ENCODE results near the gene CREB3L2.
"Not testable (repeated sequence)": the region's sequence is repeated elsewhere in the genome, so short reads cannot be mapped to it uniquely, and the experiment has no call there.

The CREB3L2 gene

GRCh38 chr7:137928626-137929025 lies 73.3 kb downstream of the CREB3L2 start:
- no peak for DNase-seq

GRCh38 chr7:137927386-137927785 lies 74.5 kb downstream of the CREB3L2 start:
- DNase-seq: no peak

DNA sequence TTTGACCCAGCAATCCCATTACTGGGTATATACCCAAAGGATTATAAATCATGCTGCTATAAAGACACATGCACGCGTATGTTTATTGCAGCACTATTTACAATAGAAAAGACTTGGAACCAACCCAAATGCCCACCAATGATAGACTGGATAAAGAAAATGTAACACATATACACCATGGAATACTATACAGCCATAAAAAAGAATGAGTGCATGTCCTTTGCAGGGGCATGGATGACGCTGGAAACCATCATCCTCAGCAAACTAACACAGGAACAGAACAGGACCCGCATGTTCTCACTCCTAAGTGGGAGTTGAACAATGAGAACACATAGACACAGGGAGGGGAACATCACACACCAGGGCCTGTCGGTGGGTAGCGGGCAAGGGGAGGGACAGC lies 75.7 kb downstream of the CREB3L2 start:
- DNase-seq: not testable (repeated sequence)

DNA sequence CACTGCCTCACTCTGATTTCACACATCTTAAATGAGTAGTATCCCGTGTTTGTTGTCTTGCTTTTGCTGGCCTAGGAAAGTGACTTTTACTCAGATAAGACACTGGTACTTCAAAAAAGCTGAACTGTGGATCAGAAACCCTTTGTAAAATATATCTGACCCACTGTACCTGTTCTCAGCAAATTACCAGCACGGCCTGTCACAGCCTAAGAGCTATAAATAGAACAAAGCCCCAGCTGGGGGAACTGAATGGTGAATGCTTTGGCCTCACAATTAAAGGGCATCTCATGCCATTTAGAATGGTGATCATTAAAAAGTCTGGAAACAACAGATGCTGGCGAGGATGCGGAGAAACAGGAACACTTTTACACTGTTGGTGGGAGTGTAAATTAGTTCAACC lies 76.1 kb downstream of the CREB3L2 start:
- DNase-seq: no peak

- no peak for DNase-seq
Observed at GRCh38 chr7:137925091-137925490, 76.8 kb downstream of the CREB3L2 start.

DNA sequence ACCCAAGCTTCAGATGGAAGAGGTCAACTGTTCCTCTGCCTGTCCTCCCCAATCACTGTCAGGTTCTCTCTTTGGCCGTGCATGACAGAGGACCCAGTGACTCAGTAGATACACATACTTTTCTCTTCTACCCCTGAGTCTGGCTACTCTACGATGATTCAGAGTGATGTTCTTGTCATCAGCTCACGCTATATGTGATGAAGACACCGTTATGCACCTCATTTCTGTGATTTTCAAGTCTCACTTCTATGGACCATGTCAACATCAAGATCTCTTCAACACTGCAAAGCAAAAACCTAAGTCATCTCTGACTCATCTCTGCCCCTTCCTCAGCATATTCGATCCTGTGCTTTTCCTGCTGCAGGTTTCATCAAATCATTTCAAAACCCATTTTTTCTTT lies 78.5 kb downstream of the CREB3L2 start:
- no peak for DNase-seq

- no peak for DNase-seq
Observed at GRCh38 chr7:137920637-137921399, 81.1 kb downstream of the CREB3L2 start.

GRCh38 chr7:137919987-137920386 lies 81.9 kb downstream of the CREB3L2 start:
- no peak for DNase-seq

DNA sequence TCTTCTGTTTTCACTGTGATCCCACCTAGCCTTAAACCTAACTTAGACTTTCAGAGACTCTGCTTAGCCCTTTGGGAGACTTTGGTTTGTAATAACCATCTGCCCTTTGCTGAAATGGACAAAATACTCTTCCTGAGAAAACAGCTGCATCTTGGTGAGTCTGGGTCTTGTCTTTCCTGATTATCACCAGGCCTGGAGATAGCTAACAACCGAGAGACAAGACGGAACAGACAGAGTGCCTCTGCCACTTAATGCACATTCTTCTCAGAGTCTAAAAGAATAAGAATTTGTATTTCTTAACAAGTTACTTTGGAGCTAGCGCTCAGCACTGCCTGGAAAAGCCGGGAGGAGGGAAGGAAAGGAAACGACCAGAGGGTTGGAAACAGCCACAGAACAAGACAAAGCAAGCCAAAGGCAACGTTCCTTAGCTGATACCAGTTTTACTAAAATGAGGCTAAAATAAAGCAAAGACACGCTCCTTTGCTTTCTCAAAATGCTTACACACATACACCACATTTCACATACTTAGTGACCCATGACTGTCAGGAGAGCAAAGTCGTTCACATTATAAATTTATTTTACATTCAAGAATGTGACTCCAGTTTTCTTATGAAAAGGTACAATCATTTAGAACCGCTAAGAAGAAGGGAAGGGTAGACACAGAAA lies 84.8 kb downstream of the CREB3L2 start:
- DNase-seq: no peak

GRCh38 chr7:137916564-137916963 lies 85.3 kb downstream of the CREB3L2 start:
- DNase-seq: no peak

DNA sequence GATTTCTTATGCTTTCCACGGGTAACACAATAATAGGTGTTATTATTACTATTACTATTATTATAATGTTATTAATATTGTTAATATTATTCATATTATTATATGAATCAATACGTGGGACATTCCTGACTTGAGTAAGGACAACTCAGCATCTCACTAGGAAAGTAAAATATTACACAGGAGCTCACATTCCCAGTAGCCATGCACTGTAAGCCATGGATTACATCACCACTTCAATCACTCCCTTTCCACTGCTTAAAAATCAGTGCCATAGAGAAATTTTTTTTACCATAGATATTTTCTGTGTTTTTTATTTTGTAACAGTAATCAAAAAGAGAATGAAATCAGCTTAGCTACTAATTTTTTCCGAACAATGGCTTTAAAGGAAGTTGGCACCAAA lies 86.6 kb downstream of the CREB3L2 start:
- no peak for DNase-seq

GRCh38 chr7:137913985-137914384 lies 87.9 kb downstream of the CREB3L2 start:
- no peak for DNase-seq

DNA sequence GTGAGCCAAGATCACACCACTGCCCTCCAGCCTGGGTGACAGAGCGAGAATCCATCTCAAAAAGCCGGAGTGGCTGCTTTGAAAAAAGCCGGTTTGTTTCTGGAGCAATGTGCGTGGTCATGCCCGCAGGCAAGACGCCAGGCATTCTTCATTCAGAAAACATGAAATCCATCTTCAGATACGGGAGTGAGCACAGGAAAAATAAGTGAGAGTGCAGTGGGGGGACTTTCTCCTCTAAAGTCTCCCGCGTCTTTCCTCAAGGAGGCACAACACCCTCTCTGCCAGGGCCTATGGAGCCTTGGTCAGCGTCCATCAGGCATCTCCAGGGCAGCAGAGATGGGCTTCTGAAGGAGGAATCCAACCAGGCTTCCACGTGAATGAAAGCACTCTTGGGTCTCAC lies 92.8 kb downstream of the CREB3L2 start:
- no peak for DNase-seq

GRCh38 chr7:137908106-137908505 lies 93.8 kb downstream of the CREB3L2 start:
- no peak for DNase-seq

DNA sequence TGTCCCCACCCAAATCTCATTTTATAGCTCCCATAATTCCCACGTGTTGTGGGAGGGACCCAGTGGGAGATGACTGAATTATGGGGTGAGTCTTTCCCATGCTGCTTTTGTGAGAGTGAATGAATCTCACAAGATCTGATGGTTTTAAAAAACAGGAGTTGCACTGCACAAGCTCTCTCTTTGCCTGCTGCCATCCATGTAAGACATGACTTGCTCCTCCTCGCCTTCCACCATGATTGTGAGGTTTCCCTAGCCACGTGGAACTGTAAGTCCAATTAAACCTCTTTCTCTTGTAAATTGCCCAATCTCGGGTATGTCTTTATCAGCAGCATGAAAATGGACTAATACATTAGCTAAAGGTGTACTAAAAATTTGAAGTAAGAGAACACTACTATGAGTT lies 95.2 kb downstream of the CREB3L2 start:
- DNase-seq: not testable (repeated sequence)

DNA sequence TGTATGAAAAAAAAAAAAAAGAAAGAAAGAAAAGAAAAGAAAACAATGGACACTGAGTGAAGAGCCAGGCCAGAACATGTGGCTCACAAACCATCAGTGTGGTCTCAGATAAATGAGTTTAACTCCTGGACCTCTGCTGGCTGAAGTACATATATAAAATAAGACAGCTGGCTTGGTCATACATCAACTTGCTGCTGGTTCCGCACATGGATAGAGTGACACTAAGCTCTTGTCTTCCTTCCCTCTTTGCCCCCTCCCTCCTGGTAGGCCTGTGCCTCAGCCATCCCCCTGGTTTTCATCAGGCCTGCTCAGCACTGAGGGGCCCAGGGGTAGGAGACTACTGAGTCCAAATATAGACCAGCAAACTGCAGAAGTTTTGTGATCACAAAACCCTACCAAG lies 97.1 kb downstream of the CREB3L2 start:
- no peak for DNase-seq

- peak; percentile 62 to 78 for DNase-seq
Observed at GRCh38 chr7:137903382-137904169, 98.3 kb downstream of the CREB3L2 start.

DNA sequence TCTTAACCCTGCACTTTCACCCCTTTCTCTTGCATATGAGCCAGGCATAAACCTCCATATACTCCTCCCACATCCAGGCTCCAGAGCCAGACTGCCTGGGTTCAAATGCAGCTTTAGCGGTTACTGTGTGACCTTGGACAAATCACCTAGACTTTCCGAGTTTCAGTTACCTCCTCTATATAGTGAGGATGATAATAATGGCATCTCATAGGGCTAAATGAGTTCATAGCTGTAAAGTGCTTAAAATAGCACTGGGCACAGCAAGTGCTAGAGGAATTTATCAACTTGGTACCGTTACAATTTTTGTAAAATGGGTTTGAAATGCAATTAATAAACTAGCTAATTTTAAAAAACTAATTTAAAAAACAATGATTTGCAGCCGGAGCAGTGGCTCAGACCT lies 101.7 kb downstream of the CREB3L2 start:
- no peak for DNase-seq

DNA sequence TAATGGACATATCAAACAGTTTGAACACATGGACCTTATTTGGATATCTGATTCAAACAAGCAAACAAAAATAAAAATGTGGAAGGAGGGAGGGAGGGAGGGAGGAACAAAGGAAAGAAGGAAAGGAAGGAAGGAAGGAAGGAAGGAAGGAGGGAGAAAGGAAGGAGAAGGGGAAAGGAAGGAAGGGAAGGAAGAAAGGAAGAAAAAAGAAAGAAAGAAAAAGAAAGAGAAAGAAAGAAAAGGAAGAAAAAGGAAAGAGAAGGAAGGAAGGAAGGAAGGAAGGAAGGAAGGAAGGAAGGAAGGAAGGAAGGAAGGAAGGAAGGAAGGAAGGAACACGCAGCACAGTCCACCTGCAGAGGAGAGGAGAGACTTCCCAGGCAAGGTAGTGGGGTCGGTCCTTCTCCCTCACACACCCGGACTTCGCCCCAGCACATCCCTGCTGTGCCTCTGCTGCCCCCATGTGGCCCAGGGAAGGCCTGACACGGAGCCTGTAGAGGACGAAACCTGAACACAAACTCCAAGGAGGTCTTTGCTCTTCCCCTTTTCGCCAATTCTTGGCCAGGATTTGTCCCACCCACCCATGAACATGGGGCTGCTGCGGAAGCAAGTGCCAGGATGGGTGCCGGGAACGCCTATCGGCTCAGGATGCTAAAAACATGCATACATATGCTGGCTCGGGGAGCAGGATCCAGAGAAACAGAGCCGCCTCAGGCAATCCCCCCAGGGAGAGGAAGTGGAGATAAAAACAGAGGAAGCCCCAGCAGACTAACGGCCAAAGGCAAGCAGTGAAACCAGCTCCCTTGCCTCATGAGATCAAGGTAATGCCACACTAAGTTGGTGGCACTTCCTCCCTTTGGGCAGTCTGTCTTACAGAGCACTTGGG lies 102.8 kb downstream of the CREB3L2 start:
- peak; percentile 77 to 78 for DNase-seq

DNA sequence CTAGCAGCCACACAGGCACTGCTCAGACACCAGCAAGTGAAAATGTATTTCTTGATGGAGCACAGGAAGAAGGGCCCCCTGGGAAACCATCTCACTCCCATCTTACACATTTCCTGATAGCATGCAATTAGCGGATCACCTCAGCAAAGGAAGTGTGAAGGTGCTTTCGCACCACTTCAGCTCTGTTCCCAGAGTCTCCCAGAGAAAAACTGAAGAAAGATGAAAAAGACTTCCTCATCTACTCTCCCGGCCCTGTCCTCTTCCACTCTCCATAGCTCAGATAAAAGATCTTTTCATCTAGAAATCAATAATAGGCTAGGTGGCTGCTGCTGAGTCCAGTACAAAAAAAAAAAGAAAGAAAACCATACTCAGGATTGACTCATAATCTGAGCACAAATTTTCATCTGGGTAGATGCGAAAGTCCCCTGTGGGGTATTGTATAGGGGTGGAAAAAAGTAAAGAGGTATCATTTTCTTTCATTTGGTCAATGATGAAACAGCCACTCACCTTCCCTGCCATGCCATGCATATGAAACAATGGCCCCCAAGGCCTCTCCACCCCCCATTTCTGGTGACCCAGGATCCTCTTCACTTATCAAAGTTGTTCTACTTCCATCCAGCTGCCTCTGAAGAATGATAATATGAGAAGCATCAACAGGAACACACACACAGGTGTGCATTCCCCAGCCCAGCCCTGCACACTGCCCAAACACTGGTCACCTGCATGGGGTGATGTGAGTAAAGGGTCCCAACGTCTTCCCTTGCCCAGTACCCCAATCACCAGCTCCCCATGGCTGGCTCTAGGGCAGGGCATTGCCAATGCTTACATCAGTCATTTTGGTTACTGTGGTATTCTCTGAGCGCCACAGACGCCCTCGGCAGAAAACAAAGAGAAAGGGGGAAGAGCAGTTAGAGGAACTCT lies 106.3 kb downstream of the CREB3L2 start:
- no peak for DNase-seq

GRCh38 chr7:137893143-137893742 lies 108.6 kb downstream of the CREB3L2 start:
- no peak for DNase-seq

Measured in SHP77 (cell line).